Breast epithelium (tissue), 4 donors: ENCODE measurements around the gene NDUFA3. TPM values are rescaled to one million over a fixed set of nuclear protein-coding genes. Genes with fewer than 3 reads are reported as not detected.

Experiments used
- DNase-seq, 2 donors: peaks; one replicate each; pipeline ENCODE4 v3.0.0-alpha.2; 2019; ENCODE audit warnings: low spot score in 2 of 2
- H3K27ac ChIP-seq, 2 donors: fragments of 200-600 bp; sonication (generic) in 1 of 2; one replicate each; pipeline ENCODE4 v1.5.1; 2016 to 2019; ENCODE audit warnings: mild to moderate bottlenecking in 1 of 2
- H3K27me3 ChIP-seq, 2 donors: fragments of 200-600 bp; sonication (generic) in 1 of 2; one replicate each; pipeline versions ENCODE4 v1.5.1 to v1.6.0; 2017 to 2019; ENCODE audit warnings: control low read depth in 1 of 2, mild to moderate bottlenecking in 1 of 2
- H3K36me3 ChIP-seq: fragments of 200-600 bp; one replicate; pipeline ENCODE4 v1.5.1; 2019
- H3K4me1 ChIP-seq, 2 donors: fragments of 200-600 bp; sonication (generic); one replicate each; pipeline ENCODE4 v1.5.1; 2016 to 2019; ENCODE audit warnings: control low read depth in 1 of 2
- H3K4me3 ChIP-seq, 3 donors: fragments of 200-600 bp; sonication (generic); 1 replicate in 2 of 3; 2 replicates in 1 of 3; pipeline ENCODE4 v1.5.1; 2016 to 2019; ENCODE audit warnings: mild to moderate bottlenecking in 3 of 3, moderate library complexity in 2 of 3
- H3K9me3 ChIP-seq, 2 donors: fragments of 200-600 bp; sonication (generic) in 1 of 2; one replicate each; pipeline ENCODE4 v1.5.1; 2016 to 2019; ENCODE audit warnings: control low read depth in 1 of 2
- POLR2A ChIP-seq: fragments of 450-650 bp; IDR thresholded peaks from one replicate; pipeline ENCODE4 v1.6.1; 2016; ENCODE audit warnings: antibody characterized with exemption, mild to moderate bottlenecking, moderate library complexity
- POLR2AphosphoS5 ChIP-seq, 3 donors: sonication (generic); formaldehyde crosslinking; IDR thresholded peaks; one replicate each; pipeline ENCODE4 v1.6.1; 2017; ENCODE audit warnings: antibody characterized with exemption in 3 of 3
- intact Hi-C: fragments of 100-400 bp; cut with DNase I; formaldehyde crosslinking; loops from one replicate; pipeline ENCODE4 v1.15.1; 2023; ENCODE audit warnings: low total_unique reads
- total RNA-seq, 3 donors: library from RNA; depleted of rRNA; stranded (reverse); fragments of >200 nt; gene quantifications; one replicate each; pipeline ENCODE4 v1.1.0, GENCODE V29; 2016
- TF ChIP-seq, protein P1 (sequence below), 3 donors: fragments of 450-650 bp; IDR thresholded peaks; one replicate each; pipeline ENCODE4 v1.5.1; 2016 to 2017; ENCODE audit warnings: antibody characterized with exemption in 3 of 3, mild to moderate bottlenecking in 3 of 3, moderate library complexity in 3 of 3

The NDUFA3 gene
- total RNA-seq, 3 donors from 2014 or later, result 17.3 to 20.6 (median 20.5) TPM

DNA sequence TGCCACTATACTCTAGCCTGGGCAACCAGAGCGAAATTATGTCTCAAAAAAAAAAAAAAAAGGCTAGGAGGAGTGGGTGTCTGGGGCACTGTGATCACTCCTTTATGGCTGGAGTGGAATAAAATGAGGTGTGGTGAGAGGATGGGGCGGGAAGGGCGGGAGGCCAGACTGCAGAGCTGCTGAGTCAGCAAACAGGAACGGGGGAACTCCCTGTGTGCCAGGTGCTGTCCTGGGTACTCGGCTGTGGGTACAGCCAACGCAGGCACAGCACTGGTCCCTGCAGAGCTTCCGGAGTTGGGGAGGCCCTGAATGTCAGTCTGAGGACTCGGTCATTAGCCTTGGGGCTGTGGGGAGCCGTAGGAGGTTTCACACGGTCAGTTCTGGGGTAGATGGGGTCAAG, 18.6 kb downstream of the NDUFA3 start:
- no peak for TF ChIP-seq POLR2AphosphoS5 (IDR thresholded peaks at IDR 0.05)
- TF ChIP-seq POLR2A, result no peak
- TF ChIP-seq, protein P1, sequence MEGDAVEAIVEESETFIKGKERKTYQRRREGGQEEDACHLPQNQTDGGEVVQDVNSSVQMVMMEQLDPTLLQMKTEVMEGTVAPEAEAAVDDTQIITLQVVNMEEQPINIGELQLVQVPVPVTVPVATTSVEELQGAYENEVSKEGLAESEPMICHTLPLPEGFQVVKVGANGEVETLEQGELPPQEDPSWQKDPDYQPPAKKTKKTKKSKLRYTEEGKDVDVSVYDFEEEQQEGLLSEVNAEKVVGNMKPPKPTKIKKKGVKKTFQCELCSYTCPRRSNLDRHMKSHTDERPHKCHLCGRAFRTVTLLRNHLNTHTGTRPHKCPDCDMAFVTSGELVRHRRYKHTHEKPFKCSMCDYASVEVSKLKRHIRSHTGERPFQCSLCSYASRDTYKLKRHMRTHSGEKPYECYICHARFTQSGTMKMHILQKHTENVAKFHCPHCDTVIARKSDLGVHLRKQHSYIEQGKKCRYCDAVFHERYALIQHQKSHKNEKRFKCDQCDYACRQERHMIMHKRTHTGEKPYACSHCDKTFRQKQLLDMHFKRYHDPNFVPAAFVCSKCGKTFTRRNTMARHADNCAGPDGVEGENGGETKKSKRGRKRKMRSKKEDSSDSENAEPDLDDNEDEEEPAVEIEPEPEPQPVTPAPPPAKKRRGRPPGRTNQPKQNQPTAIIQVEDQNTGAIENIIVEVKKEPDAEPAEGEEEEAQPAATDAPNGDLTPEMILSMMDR (IDR thresholded peaks at IDR 0.05), result no peak
- intact Hi-C loops, result no loop called here
- Histone ChIP-seq H3K4me3 (no peak overlapping the region), H3K27ac (no peak overlapping the region), H3K4me1 (peaks cover 5 to 8% of the 10 kb centered on the region in 2 donors), H3K36me3 (peaks cover 25% of the 10 kb centered on the region), H3K9me3 (no peaks in the 10 kb centered on the region), H3K27me3 (no peaks in the 10 kb centered on the region)
- DNase-seq, result no peak

DNA sequence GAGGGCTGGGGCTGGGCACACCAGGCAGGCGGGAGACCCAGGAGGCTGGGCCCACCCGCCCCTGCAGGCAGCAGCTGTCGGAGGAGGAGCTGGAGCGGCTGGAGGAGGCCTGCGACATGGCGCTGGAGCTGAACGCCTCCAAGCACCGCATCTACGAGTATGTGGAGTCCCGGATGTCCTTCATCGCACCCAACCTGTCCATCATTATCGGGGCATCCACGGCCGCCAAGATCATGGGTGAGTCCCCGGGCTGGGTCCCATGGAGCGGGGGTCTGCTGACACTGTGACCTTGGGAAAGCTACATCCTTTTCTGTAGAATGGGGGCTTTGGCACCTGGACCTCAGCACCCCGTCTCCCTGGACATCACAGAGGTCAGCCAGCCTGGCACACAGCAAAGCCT, 21.0 kb downstream of the NDUFA3 start:
- DNase-seq, result no peak
- Histone ChIP-seq H3K4me1 (no peaks in the 10 kb centered on the region), H3K9me3 (no peaks in the 10 kb centered on the region), H3K36me3 (peaks cover 29% of the 10 kb centered on the region), H3K4me3 (no peak overlapping the region), H3K27me3 (no peaks in the 10 kb centered on the region), H3K27ac (no peak overlapping the region)
- intact Hi-C loops, result no loop called here
- TF ChIP-seq, protein P1 (IDR thresholded peaks at IDR 0.05), result no peak
- TF ChIP-seq POLR2A (no peak), POLR2AphosphoS5 (IDR thresholded peaks at IDR 0.05) (no peak)

DNA sequence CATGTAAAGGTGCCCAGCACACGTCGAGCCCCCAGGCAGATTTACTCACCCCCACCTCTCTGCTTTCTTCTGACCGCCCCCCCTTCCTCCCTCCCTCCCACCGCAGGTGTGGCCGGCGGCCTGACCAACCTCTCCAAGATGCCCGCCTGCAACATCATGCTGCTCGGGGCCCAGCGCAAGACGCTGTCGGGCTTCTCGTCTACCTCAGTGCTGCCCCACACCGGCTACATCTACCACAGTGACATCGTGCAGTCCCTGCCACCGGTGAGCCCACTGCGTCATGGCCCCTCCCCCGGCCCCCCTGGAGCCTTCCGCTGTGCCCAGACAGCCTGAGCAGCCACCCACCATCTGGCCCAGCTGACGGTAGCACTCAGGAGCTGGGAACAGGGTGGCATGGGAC, 21.7 kb downstream of the NDUFA3 start:
- H3K9me3 ChIP-seq, result no peaks in the 10 kb centered on the region
- no peak for DNase-seq
- intact Hi-C loops, result no loop called here
- no peak overlapping the region for H3K27ac ChIP-seq
- no peaks in the 10 kb centered on the region for H3K27me3 ChIP-seq
- H3K4me3 ChIP-seq, result no peak overlapping the region
- peaks cover 29% of the 10 kb centered on the region for H3K36me3 ChIP-seq
- TF ChIP-seq, protein P1 (IDR thresholded peaks at IDR 0.05), result no peak
- TF ChIP-seq POLR2A (no peak), POLR2AphosphoS5 (IDR thresholded peaks at IDR 0.05) (no peak)
- no peaks in the 10 kb centered on the region for H3K4me1 ChIP-seq

DNA sequence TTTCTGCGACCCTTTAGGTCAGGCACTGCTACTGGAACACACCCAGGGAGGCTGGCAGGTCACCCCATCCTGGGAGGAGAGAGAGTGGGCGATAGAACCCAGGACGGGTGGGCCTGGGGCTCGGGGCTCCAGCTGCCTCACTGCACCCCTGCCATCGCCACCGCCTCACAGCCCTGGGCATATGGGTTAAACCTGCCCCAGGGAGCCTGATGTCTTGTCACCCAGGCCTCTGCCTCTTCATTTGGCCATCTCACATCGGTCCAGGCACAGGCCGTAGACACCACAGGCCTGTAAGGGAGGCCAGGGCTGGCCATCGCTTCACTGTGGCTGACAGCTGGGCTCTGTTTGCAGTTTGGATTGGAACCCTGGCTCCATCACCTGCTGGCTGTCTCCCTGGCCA, 23.1 kb downstream of the NDUFA3 start:
- TF ChIP-seq, protein P1 (IDR thresholded peaks at IDR 0.05), result no peak
- TF ChIP-seq POLR2A (no peak), POLR2AphosphoS5 (IDR thresholded peaks at IDR 0.05) (no peak)
- intact Hi-C loops, result no loop called here
- peaks cover 29% of the 10 kb centered on the region for H3K36me3 ChIP-seq

DNA sequence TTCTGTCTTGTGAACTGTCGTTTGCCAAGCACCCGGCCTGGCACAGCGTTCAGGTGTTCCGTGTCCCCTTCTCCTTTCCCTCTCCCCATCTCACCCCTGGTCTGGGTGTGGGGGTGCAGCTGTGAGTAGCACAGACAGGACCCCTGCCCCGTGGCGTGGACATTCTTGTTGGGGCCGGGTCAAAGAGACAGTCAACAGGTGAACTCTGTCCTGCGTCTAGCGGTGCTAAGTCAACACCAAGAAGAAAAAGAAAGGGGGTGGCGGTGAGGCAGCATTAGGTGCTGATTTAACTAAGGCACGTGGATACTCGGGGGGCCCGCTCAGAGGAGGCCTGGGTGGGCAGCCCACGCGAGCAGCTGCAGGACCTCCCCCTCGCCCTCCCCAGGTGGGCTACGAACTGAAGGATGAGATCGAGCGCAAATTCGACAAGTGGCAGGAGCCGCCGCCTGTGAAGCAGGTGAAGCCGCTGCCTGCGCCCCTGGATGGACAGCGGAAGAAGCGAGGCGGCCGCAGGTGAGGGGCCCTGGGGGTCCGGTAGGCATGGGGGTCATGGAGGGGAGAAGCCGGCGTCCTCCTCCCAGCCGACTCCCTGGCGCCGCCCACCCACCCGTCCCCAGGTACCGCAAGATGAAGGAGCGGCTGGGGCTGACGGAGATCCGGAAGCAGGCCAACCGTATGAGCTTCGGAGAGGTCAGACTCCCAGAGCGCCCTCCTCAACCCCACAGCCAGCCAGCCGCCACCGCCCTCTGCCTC, 25.2 kb downstream of the NDUFA3 start:
- TF ChIP-seq, protein P1 (IDR thresholded peaks at IDR 0.05), result no peak
- no peak for TF ChIP-seq POLR2AphosphoS5 (IDR thresholded peaks at IDR 0.05)
- no peak for TF ChIP-seq POLR2A
- Histone ChIP-seq H3K36me3 (peaks cover 18% of the 10 kb centered on the region), H3K27ac (no peak overlapping the region), H3K9me3 (no peaks in the 10 kb centered on the region), H3K4me3 (no peak overlapping the region), H3K27me3 (no peaks in the 10 kb centered on the region), H3K4me1 (no peaks in the 10 kb centered on the region)
- intact Hi-C loops, result no loop called here
- no peak for DNase-seq

More for the DNA sequence above, 23.1 kb downstream of the NDUFA3 start:
- Histone ChIP-seq H3K9me3 (no peaks in the 10 kb centered on the region), H3K4me1 (no peaks in the 10 kb centered on the region), H3K27me3 (no peaks in the 10 kb centered on the region), H3K27ac (no peak overlapping the region), H3K4me3 (no peak overlapping the region)
- DNase-seq, result no peak
